SU-DHL-6 (cell line): ENCODE results near the gene UBE2G2.

ENCODE experiments used
- H2AFZ ChIP-seq: fragments of 200-600 bp; sonication (generic); 2 replicates; pipeline ENCODE4 v1.6.1; 2014; ENCODE audit warnings: low read depth, mild to moderate bottlenecking, moderate library complexity, mixed read lengths, antibody characterized with exemption, low read length; ENCODE audit not compliant: severe bottlenecking
- H3F3A ChIP-seq: fragments of 200-600 bp; shearing (Covaris generic); 2 replicates; pipeline ENCODE4 v1.6.0; 2016; ENCODE audit warnings: antibody characterized with exemption, mild to moderate bottlenecking; ENCODE audit not compliant: insufficient read depth
- H3K27ac ChIP-seq: fragments of 200-600 bp; sonication (generic); 2 replicates; pipeline ENCODE4 v1.5.1; 2016; ENCODE audit warnings: low read depth, mild to moderate bottlenecking, low read length, moderate library complexity, mixed read lengths
- H3K27me3 ChIP-seq: fragments of 200-600 bp; sonication (generic), shearing (Covaris generic); 2 replicates; pipeline ENCODE4 v1.6.0; 2014; ENCODE audit warnings: mild to moderate bottlenecking, low read length
- H3K36me3 ChIP-seq: fragments of 200-600 bp; sonication (generic); 2 replicates; pipeline ENCODE4 v1.6.1; 2014; ENCODE audit warnings: mild to moderate bottlenecking, low read length, mixed read lengths
- H3K4me2 ChIP-seq: fragments of 300-600, 200-600 bp; shearing (Covaris generic), sonication (generic); 2 replicates; pipeline ENCODE4 v1.6.0; 2014; ENCODE audit warnings: low read length, low read depth, mild to moderate bottlenecking; ENCODE audit not compliant: poor library complexity, severe bottlenecking
- H3K4me3 ChIP-seq: fragments of 200-600 bp; sonication (generic); 2 replicates; pipeline ENCODE4 v1.5.1; 2014; ENCODE audit warnings: antibody characterized with exemption, low read length, mild to moderate bottlenecking, mixed read lengths; ENCODE audit not compliant: insufficient read depth, poor library complexity, severe bottlenecking
- H3K79me2 ChIP-seq: fragments of 200-600 bp; sonication (generic); 2 replicates; pipeline ENCODE4 v1.6.1; 2014; ENCODE audit warnings: mild to moderate bottlenecking, low read length, moderate library complexity; ENCODE audit not compliant: insufficient read depth
- H3K9ac ChIP-seq: fragments of 200-600 bp; sonication (generic); 2 replicates; pipeline ENCODE4 v1.7.0; 2014; ENCODE audit warnings: mild to moderate bottlenecking, low read length
- H3K9me2 ChIP-seq: fragments of 200-600 bp; sonication (generic); replicated peaks from 2 replicates; pipeline ENCODE4 v1.6.1; 2014; ENCODE audit warnings: low read length; ENCODE audit not compliant: insufficient read depth
- H3K9me3 ChIP-seq: fragments of 200-600 bp; sonication (generic); 2 replicates; pipeline ENCODE4 v1.6.1; 2014; ENCODE audit warnings: low read length, mixed read lengths; ENCODE audit not compliant: insufficient read depth
- H4K20me1 ChIP-seq: fragments of 200-600 bp; sonication (generic); 2 replicates; pipeline ENCODE4 v1.6.1; 2014; ENCODE audit warnings: low read depth, mild to moderate bottlenecking, antibody characterized with exemption, low read length, moderate library complexity, mixed read lengths
- CTCF ChIP-seq: fragments of 200-600 bp; sonication (generic); IDR thresholded peaks from one replicate; pipeline ENCODE4 v1.5.1; 2017; ENCODE audit warnings: antibody characterized with exemption, mild to moderate bottlenecking, low read length, moderate library complexity; ENCODE audit not compliant: insufficient read depth, poor library complexity, severe bottlenecking
- EZH2phosphoT487 ChIP-seq: fragments of 200-600 bp; sonication (generic), shearing (Covaris generic); conservative IDR thresholded peaks from 2 replicates; pipeline ENCODE4 v1.6.1; 2018; ENCODE audit warnings: mild to moderate bottlenecking, antibody characterized with exemption, low read length, moderate library complexity, mixed read lengths

UBE2G2 gene

GRCh38 chr21:44761011-44761729 lies 40.5 kb downstream of the UBE2G2 start:
- no peak overlapping the region for H2AFZ ChIP-seq
- no peak overlapping the region for H3K4me2 ChIP-seq
- no peaks in the 10 kb centered on the region for H3K79me2 ChIP-seq
- no peaks in the 10 kb centered on the region for H3K27me3 ChIP-seq
- no peak overlapping the region for H3K4me3 ChIP-seq
- H3F3A ChIP-seq = no peaks in the 10 kb centered on the region
- no peak overlapping the region for H3K9ac ChIP-seq
- H3K27ac ChIP-seq = no peak overlapping the region
- H3K9me3 ChIP-seq = no peaks in the 10 kb centered on the region
- peak; percentile 24 for TF ChIP-seq CTCF
- TF ChIP-seq EZH2phosphoT487 = no peak
- no peaks in the 10 kb centered on the region for H3K9me2 ChIP-seq
- no peaks in the 10 kb centered on the region for H3K36me3 ChIP-seq
- H4K20me1 ChIP-seq = no peaks in the 10 kb centered on the region

DNA sequence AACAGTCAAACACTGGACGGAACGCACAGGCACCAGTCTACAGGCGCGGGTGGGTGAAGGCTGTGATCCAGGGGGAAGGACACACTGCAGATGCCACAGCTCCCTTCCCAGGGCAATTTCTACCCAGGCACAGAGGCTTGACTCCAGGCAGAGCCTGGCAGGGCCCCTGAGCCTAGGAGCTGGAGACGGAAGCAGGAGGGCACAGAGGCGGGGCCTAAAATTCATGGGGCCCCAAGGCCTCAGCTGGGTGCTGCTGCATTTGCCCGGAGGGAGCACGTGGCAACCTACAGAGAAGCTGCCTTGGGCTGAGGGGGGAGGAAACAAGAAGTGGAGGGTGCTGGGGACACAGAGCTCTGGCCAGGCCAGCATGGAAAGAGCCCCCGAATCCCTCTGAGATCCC lies 41.2 kb downstream of the UBE2G2 start:
- no peaks in the 10 kb centered on the region for H3K27me3 ChIP-seq
- H2AFZ ChIP-seq = no peak overlapping the region
- H3F3A ChIP-seq = no peaks in the 10 kb centered on the region
- no peaks in the 10 kb centered on the region for H3K36me3 ChIP-seq
- H3K4me3 ChIP-seq = no peak overlapping the region
- H3K27ac ChIP-seq = no peak overlapping the region
- no peaks in the 10 kb centered on the region for H3K9me2 ChIP-seq
- no peaks in the 10 kb centered on the region for H3K9me3 ChIP-seq
- no peaks in the 10 kb centered on the region for H4K20me1 ChIP-seq
- TF ChIP-seq CTCF (no peak), EZH2phosphoT487 (no peak)
- no peak overlapping the region for H3K4me2 ChIP-seq
- H3K79me2 ChIP-seq = no peaks in the 10 kb centered on the region
- no peak overlapping the region for H3K9ac ChIP-seq

DNA sequence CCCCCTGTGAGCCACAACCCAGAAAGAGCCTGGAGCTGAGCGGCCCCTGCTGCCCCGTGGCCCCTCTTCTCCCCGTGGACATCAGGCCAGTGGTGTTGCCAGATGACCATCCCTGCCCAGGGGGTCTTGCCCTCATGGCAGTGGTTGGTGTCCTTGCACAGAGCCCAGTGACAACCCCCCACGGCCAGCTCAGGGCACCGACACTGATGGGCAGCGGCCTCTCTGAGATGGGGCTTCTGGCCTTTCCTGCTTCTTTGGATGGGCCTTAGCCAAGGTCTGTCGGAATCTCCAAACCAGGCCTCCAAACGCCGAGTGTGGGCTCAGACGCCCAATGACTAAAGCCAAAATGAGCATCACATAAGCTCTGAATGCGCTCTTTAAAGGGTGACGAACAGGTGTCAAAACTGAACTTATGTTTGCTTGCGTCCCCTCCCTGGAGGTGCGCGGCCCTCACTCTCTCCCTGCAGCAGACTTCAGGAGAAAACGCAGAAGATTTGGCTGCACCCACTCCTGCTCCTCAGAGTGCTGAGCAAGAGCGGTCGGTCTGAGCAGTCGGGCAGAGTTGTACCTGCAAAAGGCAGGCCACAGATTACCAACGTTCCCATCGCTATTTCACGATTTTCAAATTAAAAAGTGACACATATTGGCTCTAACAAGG lies 41.9 kb downstream of the UBE2G2 start:
- H3K79me2 ChIP-seq = no peaks in the 10 kb centered on the region
- H3F3A ChIP-seq = no peaks in the 10 kb centered on the region
- H3K9me3 ChIP-seq = no peaks in the 10 kb centered on the region
- no peak overlapping the region for H3K27ac ChIP-seq
- no peaks in the 10 kb centered on the region for H3K27me3 ChIP-seq
- H4K20me1 ChIP-seq = no peaks in the 10 kb centered on the region
- no peaks in the 10 kb centered on the region for H3K36me3 ChIP-seq
- no peak overlapping the region for H3K9ac ChIP-seq
- no peaks in the 10 kb centered on the region for H3K9me2 ChIP-seq
- no peak for TF ChIP-seq CTCF
- TF ChIP-seq EZH2phosphoT487 = no peak
- no peak overlapping the region for H2AFZ ChIP-seq
- no peak overlapping the region for H3K4me3 ChIP-seq
- H3K4me2 ChIP-seq = no peak overlapping the region
